KMS-11 (cell line): Measurements from ENCODE around the gene WTAP.

Experiments used
- H2AFZ ChIP-seq: fragments of 200-600 bp; sonication (generic); 2 replicates; pipeline ENCODE4 v1.6.1; 2016; ENCODE audit warnings: antibody characterized with exemption, mixed run types, low read depth
- H3K27ac ChIP-seq: fragments of 200-600 bp; sonication (generic); 2 replicates; pipeline ENCODE4 v1.6.1; 2016; ENCODE audit warnings: mild to moderate bottlenecking, mixed run types
- H3K27me3 ChIP-seq: fragments of 200-600 bp; sonication (generic); 2 replicates; pipeline ENCODE4 v1.6.1; 2017; ENCODE audit warnings: mild to moderate bottlenecking, low read depth, mixed run types, moderate library complexity; ENCODE audit not compliant: insufficient read depth
- H3K36me3 ChIP-seq: fragments of 200-600 bp; sonication (generic); 2 replicates; pipeline ENCODE4 v1.6.1; 2017; ENCODE audit warnings: mild to moderate bottlenecking, mixed run types; ENCODE audit not compliant: insufficient read depth
- H3K4me1 ChIP-seq: fragments of 200-600 bp; sonication (generic); 2 replicates; pipeline ENCODE4 v1.6.1; 2016; ENCODE audit warnings: mild to moderate bottlenecking, low read depth, mixed run types; ENCODE audit not compliant: poor library complexity, severe bottlenecking
- H3K4me2 ChIP-seq: fragments of 200-600 bp; sonication (generic); 2 replicates; pipeline ENCODE4 v1.7.0; 2016; ENCODE audit warnings: mild to moderate bottlenecking, mixed run types
- H3K4me3 ChIP-seq: fragments of 200-600 bp; sonication (generic); IDR thresholded peaks from 2 replicates; pipeline ENCODE4 v1.6.1; 2017; ENCODE audit warnings: low read depth, low read length, mixed read lengths; ENCODE audit not compliant: insufficient read depth
- H3K79me2 ChIP-seq: fragments of 200-600 bp; sonication (generic); 2 replicates; pipeline ENCODE4 v1.6.1; 2016; ENCODE audit warnings: low read depth, mixed run types; ENCODE audit not compliant: insufficient read depth
- H3K9ac ChIP-seq: fragments of 200-600 bp; sonication (generic); 2 replicates; pipeline ENCODE4 v1.6.1; 2016; ENCODE audit warnings: mild to moderate bottlenecking, mixed run types
- H4K20me1 ChIP-seq: fragments of 200-600 bp; sonication (generic); 2 replicates; pipeline ENCODE4 v1.6.1; 2016; ENCODE audit warnings: mild to moderate bottlenecking, mixed run types; ENCODE audit not compliant: insufficient read depth
- TF ChIP-seq, protein P1 (sequence below): fragments of 200-600 bp; sonication (generic); conservative IDR thresholded peaks from 2 replicates; pipeline ENCODE4 v1.6.1; 2017; ENCODE audit warnings: low read depth, mild to moderate bottlenecking, antibody characterized with exemption, low read length, moderate library complexity, mixed read lengths

The WTAP gene

GRCh38 chr6:159680104-159680503 lies 47.2 kb upstream of the WTAP start:
- H3K4me1 ChIP-seq = peaks cover 27% of the 10 kb centered on the region
- TF ChIP-seq, protein P1, sequence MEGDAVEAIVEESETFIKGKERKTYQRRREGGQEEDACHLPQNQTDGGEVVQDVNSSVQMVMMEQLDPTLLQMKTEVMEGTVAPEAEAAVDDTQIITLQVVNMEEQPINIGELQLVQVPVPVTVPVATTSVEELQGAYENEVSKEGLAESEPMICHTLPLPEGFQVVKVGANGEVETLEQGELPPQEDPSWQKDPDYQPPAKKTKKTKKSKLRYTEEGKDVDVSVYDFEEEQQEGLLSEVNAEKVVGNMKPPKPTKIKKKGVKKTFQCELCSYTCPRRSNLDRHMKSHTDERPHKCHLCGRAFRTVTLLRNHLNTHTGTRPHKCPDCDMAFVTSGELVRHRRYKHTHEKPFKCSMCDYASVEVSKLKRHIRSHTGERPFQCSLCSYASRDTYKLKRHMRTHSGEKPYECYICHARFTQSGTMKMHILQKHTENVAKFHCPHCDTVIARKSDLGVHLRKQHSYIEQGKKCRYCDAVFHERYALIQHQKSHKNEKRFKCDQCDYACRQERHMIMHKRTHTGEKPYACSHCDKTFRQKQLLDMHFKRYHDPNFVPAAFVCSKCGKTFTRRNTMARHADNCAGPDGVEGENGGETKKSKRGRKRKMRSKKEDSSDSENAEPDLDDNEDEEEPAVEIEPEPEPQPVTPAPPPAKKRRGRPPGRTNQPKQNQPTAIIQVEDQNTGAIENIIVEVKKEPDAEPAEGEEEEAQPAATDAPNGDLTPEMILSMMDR = no peak
- no peak overlapping the region for H3K4me3 ChIP-seq
- no peak overlapping the region for H3K9ac ChIP-seq
- H3K4me2 ChIP-seq = no peak overlapping the region
- H2AFZ ChIP-seq = no peak overlapping the region
- no peaks in the 10 kb centered on the region for H3K36me3 ChIP-seq
- no peaks in the 10 kb centered on the region for H3K79me2 ChIP-seq
- no peaks in the 10 kb centered on the region for H4K20me1 ChIP-seq
- no peaks in the 10 kb centered on the region for H3K27me3 ChIP-seq
- no peak overlapping the region for H3K27ac ChIP-seq

DNA sequence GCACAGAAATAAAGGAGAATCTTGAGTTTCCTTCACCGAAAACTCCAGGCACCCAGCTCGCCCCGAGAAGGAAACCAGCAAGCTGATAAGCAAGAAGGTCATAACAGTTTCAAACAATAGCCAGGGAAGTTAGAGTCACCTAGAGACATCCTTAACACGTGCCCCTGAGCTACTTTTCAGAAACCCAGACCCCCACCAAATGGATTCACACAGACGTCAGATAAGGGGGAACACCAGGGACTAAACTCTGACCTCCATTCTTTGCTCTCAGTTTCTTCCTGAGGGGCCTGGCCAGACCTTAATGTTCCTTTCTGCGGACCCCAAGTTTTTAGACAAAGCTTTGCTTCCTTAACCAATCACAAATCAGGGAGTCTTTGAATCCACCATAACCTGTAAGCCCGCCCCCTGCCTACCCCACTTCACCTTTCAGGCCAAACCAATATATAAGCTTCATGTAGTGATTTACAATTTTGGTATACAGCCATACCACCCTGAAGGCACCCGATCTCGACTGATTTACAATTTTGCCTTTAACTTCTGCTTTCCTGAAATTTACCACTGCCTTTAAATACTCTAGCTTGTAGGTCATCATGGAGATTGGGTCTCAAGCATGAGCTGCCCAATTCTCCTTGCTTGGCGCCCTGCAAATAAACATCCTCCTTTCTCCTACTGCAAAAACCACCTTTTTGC lies 46.0 kb upstream of the WTAP start:
- peak overlapping the region; percentile 12; the same call in 1 of the 2 replicates for H3K27ac ChIP-seq
- H2AFZ ChIP-seq = no peak overlapping the region
- no peaks in the 10 kb centered on the region for H3K79me2 ChIP-seq
- no peaks in the 10 kb centered on the region for H3K27me3 ChIP-seq
- no peak overlapping the region for H3K4me2 ChIP-seq
- H3K4me1 ChIP-seq = peaks cover 27% of the 10 kb centered on the region
- H4K20me1 ChIP-seq = no peaks in the 10 kb centered on the region
- H3K4me3 ChIP-seq = no peak overlapping the region
- H3K36me3 ChIP-seq = no peaks in the 10 kb centered on the region
- TF ChIP-seq, protein P1 = no peak
- no peak overlapping the region for H3K9ac ChIP-seq

- TF ChIP-seq, protein P1 = no peak
- Histone ChIP-seq H2AFZ (no peak overlapping the region), H3K4me2 (peak overlapping the region; percentile 4; the same call in 1 of the 2 replicates), H3K9ac (no peak overlapping the region), H4K20me1 (no peaks in the 10 kb centered on the region), H3K36me3 (no peaks in the 10 kb centered on the region), H3K27ac (peak overlapping the region; percentile 12; the same call in 1 of the 2 replicates), H3K4me1 (peaks cover 27% of the 10 kb centered on the region), H3K79me2 (peaks cover 7% of the 10 kb centered on the region; the same call in 1 of the 2 replicates), H3K4me3 (no peak overlapping the region), H3K27me3 (no peaks in the 10 kb centered on the region)
Measured at GRCh38 chr6:159682295-159682694, 45.0 kb upstream of the WTAP start.

DNA sequence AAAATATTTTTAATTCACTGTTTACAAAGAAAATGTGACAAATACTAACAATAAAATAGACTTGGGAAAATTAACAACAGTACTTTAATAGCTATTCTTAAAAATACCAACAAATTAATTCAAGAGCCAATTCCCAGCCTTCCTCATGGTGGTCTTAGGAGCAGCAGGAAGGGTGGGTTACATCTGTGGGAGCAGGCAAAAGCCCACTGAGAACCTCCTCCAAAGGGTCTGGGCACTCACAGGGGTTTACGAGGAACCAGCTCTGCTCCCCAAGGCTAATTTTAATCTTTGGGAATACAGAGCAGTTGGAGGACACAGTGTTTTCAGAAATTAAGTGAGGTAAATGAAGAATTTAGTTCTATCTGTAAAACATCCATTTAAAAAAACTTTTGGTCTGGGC lies 44.5 kb upstream of the WTAP start:
- Histone ChIP-seq H3K4me2 (peak overlapping the region; percentile 4; the same call in 1 of the 2 replicates), H3K27ac (no peak overlapping the region; the same call in 1 of the 2 replicates), H3K4me3 (no peak overlapping the region), H3K79me2 (peaks cover 12% of the 10 kb centered on the region; the same call in 1 of the 2 replicates), H3K36me3 (no peaks in the 10 kb centered on the region), H4K20me1 (no peaks in the 10 kb centered on the region), H3K4me1 (peaks cover 27% of the 10 kb centered on the region), H3K27me3 (no peaks in the 10 kb centered on the region), H3K9ac (no peak overlapping the region), H2AFZ (no peak overlapping the region)
- TF ChIP-seq, protein P1 = no peak
